ENCODE measurements around the gene GRB2. TPM values are rescaled to one million over a fixed set of nuclear protein-coding genes. Genes with fewer than 3 reads are reported as not detected.

GRB2 gene
- polyA plus RNA-seq, 3 donors: 164 to 338 (median 262) TPM

GRCh38 chr17:75398279-75398678 is 7.2 kb downstream of the GRB2 start:
- no CpG with 5 or more reads among the region's 4 CpGs for WGBS (ENCODE audit: insufficient coverage)

GRCh38 chr17:75397217-75397616 is 8.3 kb downstream of the GRB2 start:
- no peak overlapping the region for H3K4me3 Mint-ChIP-seq
- H3K36me3 Mint-ChIP-seq: peaks cover 17 to 44% of the 10 kb centered on the region in 2 donors
- H3K27me3 Mint-ChIP-seq (ENCODE audit: low read depth in 3 of 3): no peaks in the 10 kb centered on the region
- Histone ChIP-seq H3K36me3 (replicated peaks in 1 of 2; ENCODE audit: control insufficient read depth in 1 of 2, insufficient read depth in 2 of 2, low read length in 2 of 2) (peaks cover 10 to 19% of the 10 kb centered on the region in 2 donors), H4K20me1 (ENCODE audit: insufficient read depth, low read length) (peaks cover 100% of the 10 kb centered on the region), H3K9me3 (replicated peaks in 1 of 2; ENCODE audit: control insufficient read depth in 1 of 2, insufficient read depth in 1 of 2, low read length in 2 of 2) (no peaks in the 10 kb centered on the region), H3K4me2 (replicated peaks; ENCODE audit: extremely low read depth, low read length, poor library complexity, severe bottlenecking) (no peak overlapping the region), H3K79me2 (ENCODE audit: insufficient read depth, low read length) (peaks cover 100% of the 10 kb centered on the region), H3K27ac (ENCODE audit: low read depth in 1 of 2, low read length in 2 of 2) (peak overlapping the region in 1 of 2 donors; percentile 71), H3K27me3 (ENCODE audit: control insufficient read depth in 2 of 2, insufficient read depth in 2 of 2, low read length in 2 of 2) (no peaks in the 10 kb centered on the region), H2AFZ (ENCODE audit: insufficient read depth, low read depth, low read length, poor library complexity, severe bottlenecking) (no peak overlapping the region), H3K4me3 (replicated peaks in 1 of 3; ENCODE audit: low read depth in 2 of 3, low read length in 3 of 3) (no peak overlapping the region), H3K9ac (ENCODE audit: insufficient read depth, low read length, poor library complexity, severe bottlenecking) (no peak overlapping the region), H3K4me1 (ENCODE audit: control insufficient read depth in 1 of 2, insufficient read depth in 2 of 2, low read length in 2 of 2) (peaks cover 85 to 95% of the 10 kb centered on the region in 2 donors)
- peaks cover 84% of the 10 kb centered on the region for H3K4me1 Mint-ChIP-seq
- no peaks in the 10 kb centered on the region for H3K9me3 Mint-ChIP-seq
- WGBS (ENCODE audit: insufficient coverage): no CpG with 5 or more reads among the region's 1 CpG
- intact Hi-C loops (cut with micrococcal nuclease): loop anchor here in 1 of 2 donors (10.0 kb wide), 1 partner anchor 52 kb away; no protein-coding TSS in a partner anchor
- no peak for TF ChIP-seq CTCF (IDR thresholded peaks at IDR 0.05)
- H3K27ac Mint-ChIP-seq: peak overlapping the region in 3 of 7 donors; percentile 24 to 76 (median 35)
- DNase-seq: no peak

More at GRCh38 chr17:75398279-75398678, 7.2 kb downstream of the GRB2 start:
- Mint-ChIP-seq H3K4me1 (peaks cover 84% of the 10 kb centered on the region), H3K9me3 (no peaks in the 10 kb centered on the region), H3K4me3 (no peak overlapping the region), H3K27me3 (ENCODE audit: low read depth in 3 of 3) (no peaks in the 10 kb centered on the region), H3K27ac (peak overlapping the region in 5 of 7 donors; percentile 21 to 84 (median 68)), H3K36me3 (peaks cover 10 to 36% of the 10 kb centered on the region in 2 donors)
- Histone ChIP-seq H3K4me2 (replicated peaks; ENCODE audit: extremely low read depth, low read length, poor library complexity, severe bottlenecking) (no peak overlapping the region), H3K4me1 (ENCODE audit: control insufficient read depth in 1 of 2, insufficient read depth in 2 of 2, low read length in 2 of 2) (peaks cover 87 to 96% of the 10 kb centered on the region in 2 donors), H3K4me3 (replicated peaks in 1 of 3; ENCODE audit: low read depth in 2 of 3, low read length in 3 of 3) (no peak overlapping the region), H4K20me1 (ENCODE audit: insufficient read depth, low read length) (peaks cover 100% of the 10 kb centered on the region), H3K27ac (ENCODE audit: low read depth in 1 of 2, low read length in 2 of 2) (no peak overlapping the region), H3K27me3 (ENCODE audit: control insufficient read depth in 2 of 2, insufficient read depth in 2 of 2, low read length in 2 of 2) (no peaks in the 10 kb centered on the region), H3K36me3 (replicated peaks in 1 of 2; ENCODE audit: control insufficient read depth in 1 of 2, insufficient read depth in 2 of 2, low read length in 2 of 2) (peaks cover 4 to 9% of the 10 kb centered on the region in 2 donors), H3K79me2 (ENCODE audit: insufficient read depth, low read length) (peaks cover 100% of the 10 kb centered on the region), H3K9ac (ENCODE audit: insufficient read depth, low read length, poor library complexity, severe bottlenecking) (no peak overlapping the region), H2AFZ (ENCODE audit: insufficient read depth, low read depth, low read length, poor library complexity, severe bottlenecking) (no peak overlapping the region), H3K9me3 (replicated peaks in 1 of 2; ENCODE audit: control insufficient read depth in 1 of 2, insufficient read depth in 1 of 2, low read length in 2 of 2) (no peaks in the 10 kb centered on the region)
- intact Hi-C loops (cut with micrococcal nuclease): loop anchor here in 1 of 2 donors (10.0 kb wide), 1 partner anchor 53 kb away; no protein-coding TSS in a partner anchor
- no peak for DNase-seq
- TF ChIP-seq CTCF (IDR thresholded peaks at IDR 0.05): no peak
